GM18951 (cell line): Measurements from ENCODE around the gene IGSF21.

Source experiments
- POLR2A ChIP-seq: IDR thresholded peaks from 4 replicates; pipeline ENCODE4 v1.6.1; 2011; ENCODE audit warnings: mild to moderate bottlenecking; ENCODE audit not compliant: insufficient read length, insufficient read depth; ENCODE audit errors: extremely low read depth
- in situ Hi-C: fragments of 300-500 bp; cut with MboI; formaldehyde crosslinking; loops from one replicate; pipeline ENCODE4 v1.12.0; 2022; ENCODE audit warnings: low sequenced_read_pairs, mixed read lengths, inconsistent platforms; ENCODE audit not compliant: unreplicated experiment

The IGSF21 gene

GRCh38 chr1:18386591-18386990 lies 279.0 kb downstream of the IGSF21 start:
- in situ Hi-C loops, result no loop called here
- TF ChIP-seq POLR2A, result no peak

GRCh38 chr1:18387307-18387706 lies 279.7 kb downstream of the IGSF21 start:
- TF ChIP-seq POLR2A, result no peak

GRCh38 chr1:18390953-18391352 lies 283.4 kb downstream of the IGSF21 start:
- no peak for TF ChIP-seq POLR2A
- in situ Hi-C loops, result no loop called here

More at GRCh38 chr1:18387307-18387706, 279.7 kb downstream of the IGSF21 start:
- in situ Hi-C loops, result no loop called here

DNA sequence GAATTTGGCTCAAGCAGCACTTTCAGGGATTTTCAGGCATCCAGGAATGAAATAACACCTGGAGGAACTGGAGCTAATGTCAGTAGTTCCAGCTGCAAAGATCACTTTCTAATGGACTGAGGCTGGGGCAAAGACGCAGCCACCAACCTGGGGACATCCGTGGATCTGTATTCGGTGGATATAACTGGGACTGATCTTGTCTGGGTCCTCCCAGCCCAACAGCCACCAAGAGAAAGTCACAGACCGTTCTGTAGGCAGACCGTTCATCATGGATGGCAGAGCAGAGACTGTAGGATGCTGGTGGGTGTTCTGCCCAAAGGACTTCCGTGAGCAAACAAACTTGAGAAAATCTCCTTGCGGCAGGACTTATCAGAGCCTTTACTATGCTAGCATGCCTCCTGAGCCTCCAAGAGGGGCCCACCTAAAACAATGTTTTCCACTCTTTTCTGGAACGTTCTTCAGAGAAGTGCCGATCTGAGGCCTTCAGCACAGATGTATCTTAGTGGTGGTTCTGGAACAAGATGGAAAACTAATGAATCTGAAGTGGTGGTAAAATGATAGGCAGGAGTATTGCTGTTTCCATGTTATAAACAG lies 287.1 kb downstream of the IGSF21 start:
- TF ChIP-seq POLR2A, result no peak
- in situ Hi-C loops, result no loop called here

DNA sequence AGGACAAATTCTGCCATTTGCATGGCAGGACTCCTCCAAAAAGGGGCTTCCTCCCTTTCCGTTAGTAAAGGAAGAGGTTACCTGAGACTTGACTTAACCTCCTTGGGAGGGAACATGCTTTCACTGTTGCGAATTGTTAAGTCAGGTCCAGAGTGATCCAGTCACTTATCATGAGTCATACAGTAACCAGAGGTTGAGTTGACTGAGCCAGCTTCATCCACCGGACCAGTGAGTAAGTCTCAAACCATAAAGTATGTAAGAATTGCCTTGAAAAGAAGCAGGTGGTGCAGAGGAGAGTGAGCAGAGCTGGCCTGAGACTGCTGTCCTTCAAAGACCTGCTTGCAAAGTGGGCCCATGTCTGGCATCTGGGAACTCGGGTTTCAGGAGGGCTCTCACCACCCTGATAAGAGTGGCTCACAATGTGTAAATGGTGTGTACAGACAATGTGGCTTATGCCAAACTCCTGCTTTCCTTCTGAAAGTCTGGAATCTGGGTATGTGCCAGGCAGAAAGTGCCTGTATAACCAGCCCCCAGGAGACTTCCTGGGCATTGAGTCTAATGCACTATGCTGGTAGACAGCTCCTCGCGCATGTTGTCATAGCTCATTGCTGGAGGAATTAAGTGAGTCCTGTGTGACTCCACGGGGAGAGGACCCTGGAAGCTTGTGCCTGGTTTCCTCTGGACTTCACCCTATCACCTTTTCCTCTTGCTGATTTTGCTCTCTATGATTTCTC lies 288.8 kb downstream of the IGSF21 start:
- in situ Hi-C loops, result no loop called here
- no peak for TF ChIP-seq POLR2A

DNA sequence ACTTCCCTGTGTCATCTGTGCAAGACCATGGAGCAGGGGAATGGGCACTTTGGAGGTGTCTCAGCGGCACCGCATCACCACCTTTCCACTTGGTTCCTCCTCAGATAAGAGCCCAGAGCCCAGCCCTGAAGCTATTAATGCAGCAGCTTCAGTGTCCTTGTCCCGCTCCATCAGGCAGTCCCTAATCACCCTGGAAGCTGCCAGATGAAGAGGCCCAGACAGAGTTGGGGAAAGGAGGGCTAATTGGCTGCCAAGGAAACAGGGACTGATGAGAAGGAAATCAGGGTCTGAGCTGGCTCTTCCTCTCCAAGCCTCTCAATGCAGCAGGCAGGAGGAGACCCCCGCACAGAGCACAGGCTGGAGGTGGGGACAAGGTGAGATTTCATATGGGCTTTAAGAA lies 290.0 kb downstream of the IGSF21 start:
- in situ Hi-C loops, result no loop called here
- no peak for TF ChIP-seq POLR2A

DNA sequence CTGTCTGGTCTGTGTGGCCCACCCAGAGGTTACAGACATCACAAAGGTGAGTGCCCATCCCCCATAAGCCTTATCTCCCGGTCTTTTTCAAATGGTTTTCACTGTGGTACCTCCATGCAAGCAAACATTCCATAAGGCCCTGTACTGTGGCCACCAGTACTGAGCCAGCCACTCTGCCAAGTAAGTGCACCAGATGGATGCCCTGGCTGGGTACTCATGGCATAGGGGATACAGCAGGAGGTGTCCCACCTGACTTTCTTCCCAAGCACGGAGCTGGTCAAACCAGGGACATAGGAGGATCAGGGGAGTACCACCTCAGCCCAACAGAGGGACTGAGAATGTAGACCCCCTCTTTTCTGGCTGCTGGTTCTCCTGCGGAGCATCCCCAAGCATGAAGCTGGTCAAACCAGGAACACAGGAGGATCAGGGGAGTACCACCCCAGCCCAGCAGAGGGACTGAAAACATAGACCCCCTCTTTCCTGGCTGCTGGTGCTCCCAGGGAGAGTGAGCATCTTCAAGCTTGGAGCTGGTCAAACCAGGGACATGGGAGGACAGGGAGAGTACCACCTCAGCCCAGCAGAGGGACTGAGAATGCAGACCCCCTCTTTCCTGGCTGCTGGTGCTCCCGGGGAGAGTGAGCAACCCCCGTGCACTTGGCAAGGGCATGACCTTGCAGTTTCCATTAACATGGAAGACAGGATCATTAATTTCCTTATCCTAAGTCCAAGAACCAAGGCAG lies 291.4 kb downstream of the IGSF21 start:
- in situ Hi-C loops, result no loop called here
- TF ChIP-seq POLR2A, result no peak

GRCh38 chr1:18400347-18401102 lies 292.9 kb downstream of the IGSF21 start:
- in situ Hi-C loops, result no loop called here
- no peak for TF ChIP-seq POLR2A

DNA sequence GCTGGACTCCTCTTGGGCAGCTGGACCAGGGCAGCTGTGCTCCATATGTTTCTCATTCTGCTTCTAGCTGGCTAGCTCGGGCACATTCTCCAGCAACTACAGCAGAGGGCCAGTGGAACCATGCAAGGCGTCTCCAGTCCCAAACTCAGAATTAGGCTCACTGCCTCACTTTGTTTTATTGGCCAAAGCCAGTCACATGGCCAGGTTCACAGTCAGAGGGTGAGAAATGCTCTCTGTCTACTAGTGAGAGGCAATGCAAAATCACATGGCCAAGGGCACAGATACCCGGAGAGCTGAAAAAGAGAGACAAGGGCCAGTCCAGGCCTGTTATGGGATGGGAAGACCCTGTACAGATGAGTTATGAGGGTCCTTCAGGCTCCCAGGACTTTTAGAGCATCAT lies 294.3 kb downstream of the IGSF21 start:
- in situ Hi-C loops, result no loop called here
- TF ChIP-seq POLR2A, result no peak

DNA sequence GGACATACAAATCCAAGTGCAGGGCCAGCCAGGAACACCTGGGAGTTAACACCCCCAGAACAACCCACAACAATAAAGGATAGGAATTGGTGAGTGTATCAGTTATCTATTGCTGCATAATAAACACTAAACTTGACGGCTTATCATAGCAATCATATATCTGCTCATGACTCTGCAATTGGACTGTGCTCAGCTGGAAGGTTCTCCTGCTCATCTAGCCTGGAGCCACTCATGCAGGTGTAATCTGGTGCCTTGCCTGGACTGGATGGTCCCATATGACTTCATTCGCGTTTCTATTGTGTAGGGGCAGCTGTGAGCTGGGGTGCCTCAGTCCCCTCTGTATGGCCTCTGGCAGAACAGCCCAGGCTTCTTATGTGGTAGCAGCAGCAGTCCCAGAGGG lies 296.9 kb downstream of the IGSF21 start:
- in situ Hi-C loops, result no loop called here
- TF ChIP-seq POLR2A, result no peak

DNA sequence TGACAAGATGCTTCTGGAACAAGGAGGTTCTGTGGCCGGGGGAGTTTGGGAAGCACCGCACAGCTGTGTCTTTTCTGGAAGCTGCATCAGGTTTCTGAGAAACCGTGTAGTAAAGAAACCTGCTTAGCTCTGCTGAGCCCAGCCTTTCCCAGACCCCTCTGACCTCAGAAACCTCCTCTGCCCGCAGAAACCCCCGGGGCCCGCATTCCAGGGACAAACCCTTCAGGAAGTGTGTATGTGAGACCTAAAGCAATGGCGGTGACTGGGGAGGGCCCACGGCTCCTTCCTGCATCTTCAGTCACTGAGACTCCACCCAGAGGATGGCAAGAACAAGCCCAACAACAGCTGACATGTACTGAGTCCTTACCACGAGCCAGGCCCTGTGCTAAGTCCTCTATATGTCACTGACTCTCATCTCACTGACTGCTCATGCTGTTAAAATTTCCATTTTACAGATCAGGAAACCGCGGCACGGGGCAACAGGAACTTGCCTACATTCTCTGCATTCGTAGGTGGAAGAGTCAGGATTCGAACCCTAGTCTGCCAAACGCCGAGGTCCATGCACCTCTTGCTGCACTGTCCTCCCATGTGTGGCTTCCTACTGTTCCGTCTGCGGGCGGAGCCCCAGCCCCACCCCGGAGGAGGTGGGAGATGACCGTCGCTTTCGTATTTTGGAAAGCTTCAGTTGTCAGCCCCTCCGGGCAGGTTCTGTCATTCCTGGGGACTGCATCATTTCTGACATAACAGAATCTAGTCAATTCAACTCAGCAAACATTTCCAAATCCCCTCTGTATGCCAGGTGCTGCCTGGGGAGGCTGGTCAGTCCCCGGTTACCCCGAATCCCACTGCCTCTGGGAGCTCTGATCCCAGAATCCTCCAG lies 299.8 kb downstream of the IGSF21 start:
- in situ Hi-C loops, result no loop called here
- no peak for TF ChIP-seq POLR2A

DNA sequence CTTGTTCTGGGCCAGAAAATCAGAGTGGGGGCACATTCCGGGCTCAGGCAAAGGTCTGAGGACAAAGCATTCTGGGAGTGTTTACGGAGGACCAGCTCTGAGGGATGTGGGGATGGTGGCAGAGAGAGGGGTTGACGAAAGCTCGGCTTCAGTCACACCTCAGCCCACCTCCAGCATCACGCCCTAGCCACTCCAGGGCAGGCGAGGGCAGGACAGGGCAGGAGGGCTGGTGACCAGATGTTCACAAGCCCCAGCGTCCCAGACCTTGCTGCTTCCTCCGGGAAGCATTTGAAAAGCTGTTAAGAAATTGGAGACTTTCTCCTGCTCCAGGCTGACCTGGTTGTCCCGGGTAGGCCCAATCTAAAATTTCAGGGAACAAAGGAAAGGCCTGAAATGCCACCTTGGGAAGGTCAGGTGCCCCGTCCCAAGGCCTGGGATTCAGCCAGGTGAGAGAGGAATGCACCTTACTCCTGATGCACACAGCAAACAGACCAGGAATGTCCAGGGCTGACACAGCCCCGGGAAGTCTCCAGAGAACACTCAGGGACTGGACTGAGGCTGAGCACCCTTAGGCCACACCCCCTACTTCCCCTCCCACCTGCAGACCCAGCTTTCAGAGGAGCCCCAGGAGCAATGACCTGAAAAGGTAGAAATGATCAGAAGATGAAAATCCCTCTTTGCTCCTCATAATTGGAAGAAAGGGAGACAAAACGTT lies 301.2 kb downstream of the IGSF21 start:
- TF ChIP-seq POLR2A, result no peak
- in situ Hi-C loops, result no loop called here
